AG10803 (cell line): ENCODE results near the gene FRS2.

ENCODE experiments used
- DNase-seq: peaks from one replicate; pipeline ENCODE4 v3.0.0; 2010; ENCODE audit warnings: low read depth
- H3K4me3 ChIP-seq: 2 replicates; pipeline ENCODE4 v1.5.1; 2011; ENCODE audit warnings: mild to moderate bottlenecking, low read length, control low read depth
- TF ChIP-seq, protein P1 (sequence below): conservative IDR thresholded peaks from 2 replicates; pipeline ENCODE4 v1.5.1; 2011; ENCODE audit warnings: mild to moderate bottlenecking, low read length, control low read depth, inconsistent platforms

The FRS2 gene

DNA sequence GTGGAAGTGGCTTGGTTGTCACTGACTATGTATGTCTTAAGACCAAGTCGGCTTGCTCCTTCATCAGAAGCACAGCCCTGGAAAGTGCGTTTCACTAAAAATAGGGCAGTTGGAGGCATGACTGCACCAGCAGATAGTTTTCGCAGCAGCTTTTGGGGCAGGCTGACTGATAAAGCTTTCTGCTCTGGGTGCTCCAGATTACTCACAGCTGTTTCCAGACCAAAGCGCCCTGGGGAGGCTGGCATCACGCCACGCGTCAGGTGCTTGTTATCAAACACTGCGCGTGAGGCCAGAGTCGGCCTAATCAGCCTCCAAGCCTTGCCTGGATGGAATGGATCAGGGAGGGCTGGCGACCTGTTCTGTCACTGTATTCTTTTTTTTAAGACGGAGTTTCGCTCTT, 153.8 kb downstream of the FRS2 start:
- no peak for DNase-seq
- TF ChIP-seq, protein P1, sequence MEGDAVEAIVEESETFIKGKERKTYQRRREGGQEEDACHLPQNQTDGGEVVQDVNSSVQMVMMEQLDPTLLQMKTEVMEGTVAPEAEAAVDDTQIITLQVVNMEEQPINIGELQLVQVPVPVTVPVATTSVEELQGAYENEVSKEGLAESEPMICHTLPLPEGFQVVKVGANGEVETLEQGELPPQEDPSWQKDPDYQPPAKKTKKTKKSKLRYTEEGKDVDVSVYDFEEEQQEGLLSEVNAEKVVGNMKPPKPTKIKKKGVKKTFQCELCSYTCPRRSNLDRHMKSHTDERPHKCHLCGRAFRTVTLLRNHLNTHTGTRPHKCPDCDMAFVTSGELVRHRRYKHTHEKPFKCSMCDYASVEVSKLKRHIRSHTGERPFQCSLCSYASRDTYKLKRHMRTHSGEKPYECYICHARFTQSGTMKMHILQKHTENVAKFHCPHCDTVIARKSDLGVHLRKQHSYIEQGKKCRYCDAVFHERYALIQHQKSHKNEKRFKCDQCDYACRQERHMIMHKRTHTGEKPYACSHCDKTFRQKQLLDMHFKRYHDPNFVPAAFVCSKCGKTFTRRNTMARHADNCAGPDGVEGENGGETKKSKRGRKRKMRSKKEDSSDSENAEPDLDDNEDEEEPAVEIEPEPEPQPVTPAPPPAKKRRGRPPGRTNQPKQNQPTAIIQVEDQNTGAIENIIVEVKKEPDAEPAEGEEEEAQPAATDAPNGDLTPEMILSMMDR: no peak
- no peak overlapping the region for H3K4me3 ChIP-seq

DNA sequence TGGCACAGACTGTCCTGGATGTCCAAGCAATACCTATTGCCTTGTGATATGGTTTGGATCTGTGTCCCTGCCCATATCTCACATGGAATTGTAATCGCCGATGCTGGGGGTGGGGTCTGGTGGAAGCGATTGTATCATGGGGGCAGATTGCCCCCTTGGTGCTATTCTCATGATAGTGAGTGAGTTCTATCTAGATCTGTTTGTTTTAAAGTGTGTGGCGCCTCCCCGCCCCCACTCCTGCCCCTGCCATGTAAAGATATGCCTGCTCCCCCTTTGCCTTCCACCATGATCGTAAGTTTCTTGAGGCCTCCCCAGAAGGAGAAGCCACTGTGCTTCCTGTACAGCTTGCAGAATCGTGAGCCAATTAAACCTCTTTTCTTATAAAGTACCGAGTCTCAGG, 157.3 kb downstream of the FRS2 start:
- TF ChIP-seq, protein P1: no peak
- no peak overlapping the region for H3K4me3 ChIP-seq
- DNase-seq: no peak
